HCT116 (cell line): ENCODE data around the gene CGB7.

ENCODE experiments used
- EZH2phosphoT487 ChIP-seq: fragments of 200-600 bp; IDR thresholded peaks from 2 replicates; pipeline ENCODE4 v1.6.1; 2018; ENCODE audit warnings: antibody characterized with exemption, borderline replicate concordance
- JUND ChIP-seq: IDR thresholded peaks from 2 replicates; pipeline ENCODE4 v1.6.1; 2012
- POLR2A ChIP-seq: IDR thresholded peaks from 2 replicates; pipeline ENCODE4 v1.7.0; 2011; ENCODE audit warnings: borderline replicate concordance; ENCODE audit not compliant: insufficient read depth, insufficient read length; ENCODE audit errors: extremely low read depth
- SP1 ChIP-seq: IDR thresholded peaks from 2 replicates; pipeline ENCODE4 v1.6.1; 2012; ENCODE audit warnings: low read depth
- ZNF274 ChIP-seq: fragments of 200-500 bp; sonication (Bioruptor generic); IDR thresholded peaks from 2 replicates; pipeline ENCODE4 v1.6.1; 2014; ENCODE audit warnings: mild to moderate bottlenecking, low read depth, low read length, inconsistent platforms
- TF ChIP-seq, protein P1 (sequence below): IDR thresholded peaks from 2 replicates; pipeline ENCODE4 v1.6.1; 2012

DNA sequence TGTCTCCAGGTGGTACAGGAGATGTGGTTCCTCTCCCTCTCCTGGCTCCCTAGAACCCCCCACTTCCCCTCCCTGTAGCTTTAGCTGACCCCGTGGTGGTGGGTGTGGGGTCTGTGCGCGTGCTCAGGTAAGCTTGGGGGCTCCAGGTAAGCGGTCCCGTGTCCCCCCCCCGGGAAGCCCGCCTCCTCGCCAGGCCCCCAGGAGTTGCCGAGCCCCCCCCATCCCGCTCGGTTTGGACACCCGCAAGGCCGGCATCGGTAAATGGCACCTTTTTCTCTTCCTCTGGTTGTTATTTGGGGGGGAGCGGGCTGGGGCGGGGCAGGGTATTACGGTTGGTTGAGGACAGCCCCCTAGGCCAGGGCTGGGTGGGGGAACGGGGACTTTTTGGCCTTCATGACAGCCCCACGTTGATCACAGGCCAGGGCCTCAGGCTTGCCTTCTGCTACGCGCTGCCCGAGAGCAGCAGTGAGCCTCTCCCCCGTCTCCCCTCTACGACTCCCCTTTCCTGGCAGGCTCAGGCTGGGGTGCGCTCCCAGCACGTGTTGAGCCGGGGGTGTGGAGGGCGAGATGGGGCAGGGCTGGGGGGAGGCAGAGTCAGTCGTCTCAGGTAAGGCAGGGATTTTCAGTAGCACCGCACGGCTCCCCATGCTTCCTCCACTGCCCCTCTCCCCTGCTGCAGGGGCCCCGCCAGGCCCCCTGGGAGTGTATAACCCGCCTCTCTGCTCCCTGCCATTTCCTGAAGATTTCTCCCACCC, 46.0 kb upstream of the CGB7 start:
- TF ChIP-seq EZH2phosphoT487 (no peak), JUND (no peak), SP1 (no peak), POLR2A (no peak), ZNF274 (no peak)
- TF ChIP-seq, protein P1, sequence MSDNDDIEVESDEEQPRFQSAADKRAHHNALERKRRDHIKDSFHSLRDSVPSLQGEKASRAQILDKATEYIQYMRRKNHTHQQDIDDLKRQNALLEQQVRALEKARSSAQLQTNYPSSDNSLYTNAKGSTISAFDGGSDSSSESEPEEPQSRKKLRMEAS: no peak
